WI38 (cell line): ENCODE results near the gene CDH22.

ENCODE experiments used
- H3K4me3 ChIP-seq: 2 replicates; pipeline ENCODE4 v1.5.1; 2011; ENCODE audit warnings: low read depth, mild to moderate bottlenecking, control low read depth, low read length
- CTCF ChIP-seq: IDR thresholded peaks from 2 replicates; pipeline ENCODE4 v1.5.1; 2012; ENCODE audit warnings: low read depth, mild to moderate bottlenecking, control low read depth, low read length

Gene CDH22

GRCh38 chr20:46135856-46136633 lies 172.3 kb downstream of the CDH22 start:
- no peak for TF ChIP-seq CTCF
- no peak overlapping the region for H3K4me3 ChIP-seq

GRCh38 chr20:46134716-46135115 lies 173.6 kb downstream of the CDH22 start:
- no peak overlapping the region for H3K4me3 ChIP-seq
- TF ChIP-seq CTCF = no peak

GRCh38 chr20:46133886-46134654 lies 174.2 kb downstream of the CDH22 start:
- TF ChIP-seq CTCF = no peak
- H3K4me3 ChIP-seq = no peak overlapping the region

- peak; percentile 78 for TF ChIP-seq CTCF
- H3K4me3 ChIP-seq = no peak overlapping the region
These were observed 175.6 kb downstream of the CDH22 start for GRCh38 chr20:46132705-46133120.

- TF ChIP-seq CTCF = no peak
- H3K4me3 ChIP-seq = no peak overlapping the region
These were observed 176.9 kb downstream of the CDH22 start for GRCh38 chr20:46131396-46131795.

GRCh38 chr20:46130534-46130933 lies 177.8 kb downstream of the CDH22 start:
- H3K4me3 ChIP-seq = no peak overlapping the region
- TF ChIP-seq CTCF = no peak

- H3K4me3 ChIP-seq = no peak overlapping the region
- no peak for TF ChIP-seq CTCF
These were observed 178.3 kb downstream of the CDH22 start for GRCh38 chr20:46129955-46130481.
